ENCODE measurements around the gene PTPRD.

- no peak for TF ChIP-seq CTCF (conservative IDR thresholded peaks at IDR 0.05; ENCODE audit: low read depth in 2 of 2)
- TF ChIP-seq, protein P1, sequence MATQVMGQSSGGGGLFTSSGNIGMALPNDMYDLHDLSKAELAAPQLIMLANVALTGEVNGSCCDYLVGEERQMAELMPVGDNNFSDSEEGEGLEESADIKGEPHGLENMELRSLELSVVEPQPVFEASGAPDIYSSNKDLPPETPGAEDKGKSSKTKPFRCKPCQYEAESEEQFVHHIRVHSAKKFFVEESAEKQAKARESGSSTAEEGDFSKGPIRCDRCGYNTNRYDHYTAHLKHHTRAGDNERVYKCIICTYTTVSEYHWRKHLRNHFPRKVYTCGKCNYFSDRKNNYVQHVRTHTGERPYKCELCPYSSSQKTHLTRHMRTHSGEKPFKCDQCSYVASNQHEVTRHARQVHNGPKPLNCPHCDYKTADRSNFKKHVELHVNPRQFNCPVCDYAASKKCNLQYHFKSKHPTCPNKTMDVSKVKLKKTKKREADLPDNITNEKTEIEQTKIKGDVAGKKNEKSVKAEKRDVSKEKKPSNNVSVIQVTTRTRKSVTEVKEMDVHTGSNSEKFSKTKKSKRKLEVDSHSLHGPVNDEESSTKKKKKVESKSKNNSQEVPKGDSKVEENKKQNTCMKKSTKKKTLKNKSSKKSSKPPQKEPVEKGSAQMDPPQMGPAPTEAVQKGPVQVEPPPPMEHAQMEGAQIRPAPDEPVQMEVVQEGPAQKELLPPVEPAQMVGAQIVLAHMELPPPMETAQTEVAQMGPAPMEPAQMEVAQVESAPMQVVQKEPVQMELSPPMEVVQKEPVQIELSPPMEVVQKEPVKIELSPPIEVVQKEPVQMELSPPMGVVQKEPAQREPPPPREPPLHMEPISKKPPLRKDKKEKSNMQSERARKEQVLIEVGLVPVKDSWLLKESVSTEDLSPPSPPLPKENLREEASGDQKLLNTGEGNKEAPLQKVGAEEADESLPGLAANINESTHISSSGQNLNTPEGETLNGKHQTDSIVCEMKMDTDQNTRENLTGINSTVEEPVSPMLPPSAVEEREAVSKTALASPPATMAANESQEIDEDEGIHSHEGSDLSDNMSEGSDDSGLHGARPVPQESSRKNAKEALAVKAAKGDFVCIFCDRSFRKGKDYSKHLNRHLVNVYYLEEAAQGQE (IDR thresholded peaks at IDR 0.05; ENCODE audit: unreplicated experiment): no peak
- no peak for TF ChIP-seq CREB1 (CRISPR knock-in tag; IDR thresholded peaks at IDR 0.05; ENCODE audit: low read depth)
- TF ChIP-seq EZH2 (IDR thresholded peaks at IDR 0.05; ENCODE audit: low read depth, unreplicated experiment): no peak
- TF ChIP-seq POLR2AphosphoS5 (IDR thresholded peaks at IDR 0.05; ENCODE audit: low read depth): no peak
- TF ChIP-seq EZH2phosphoT487 (IDR thresholded peaks at IDR 0.05; ENCODE audit: unreplicated experiment): no peak
- no peak for TF ChIP-seq ETS1 (IDR thresholded peaks at IDR 0.05)
- no peak for TF ChIP-seq NANOG (IDR thresholded peaks at IDR 0.05; ENCODE audit: borderline replicate concordance)
- TF ChIP-seq STAT1 (IDR thresholded peaks at IDR 0.05; ENCODE audit: unreplicated experiment): no peak
- TF ChIP-seq ZNF114 (CRISPR knock-in tag; IDR thresholded peaks at IDR 0.05): no peak
- TF ChIP-seq JUNB (IDR thresholded peaks at IDR 0.05; ENCODE audit: unreplicated experiment): no peak
Observed at GRCh38 chr9:9612270-9612669, 1000.5 kb downstream of the PTPRD start.
